Measurements from ENCODE around the gene ALOX12B.
"Not testable (repeated sequence)": the region's sequence is repeated elsewhere in the genome, so short reads cannot be mapped to it uniquely, and the experiment has no call there.

The ALOX12B gene

DNA sequence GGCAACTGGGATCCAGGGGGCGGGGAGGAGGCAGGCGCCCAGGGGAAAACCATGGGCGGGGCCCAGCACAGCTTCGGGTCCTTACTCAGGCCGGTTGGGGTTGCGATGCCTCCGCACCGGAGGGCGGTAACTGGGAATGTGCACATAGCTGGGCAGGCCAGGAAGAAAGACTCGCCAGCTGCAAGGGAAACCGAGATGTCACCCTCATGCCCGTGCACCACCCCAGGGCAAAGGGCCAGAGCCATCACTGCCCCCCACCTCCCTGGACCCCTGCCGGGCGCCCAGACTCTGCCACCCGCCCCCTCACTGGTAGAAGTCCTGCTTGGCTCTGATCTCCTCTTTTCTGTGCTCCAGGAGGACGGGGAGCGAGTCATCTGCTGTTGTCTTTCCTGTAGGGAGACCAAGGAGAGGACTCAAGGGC is 6.7 kb downstream of the ALOX12B start:
- ChIA-PET POLR2A (ENCODE audit: low non-redundant PET) (no interaction called here), CTCF (interaction anchor here (0.6 to 1.9 kb wide), 9 partner anchors 10 to 264 kb away, joined by 3 to 6 read pairs (median 3); no protein-coding TSS in a partner anchor)
- no peak overlapping the region for H3K27ac ChIP-seq
- TF ChIP-seq, protein P1, sequence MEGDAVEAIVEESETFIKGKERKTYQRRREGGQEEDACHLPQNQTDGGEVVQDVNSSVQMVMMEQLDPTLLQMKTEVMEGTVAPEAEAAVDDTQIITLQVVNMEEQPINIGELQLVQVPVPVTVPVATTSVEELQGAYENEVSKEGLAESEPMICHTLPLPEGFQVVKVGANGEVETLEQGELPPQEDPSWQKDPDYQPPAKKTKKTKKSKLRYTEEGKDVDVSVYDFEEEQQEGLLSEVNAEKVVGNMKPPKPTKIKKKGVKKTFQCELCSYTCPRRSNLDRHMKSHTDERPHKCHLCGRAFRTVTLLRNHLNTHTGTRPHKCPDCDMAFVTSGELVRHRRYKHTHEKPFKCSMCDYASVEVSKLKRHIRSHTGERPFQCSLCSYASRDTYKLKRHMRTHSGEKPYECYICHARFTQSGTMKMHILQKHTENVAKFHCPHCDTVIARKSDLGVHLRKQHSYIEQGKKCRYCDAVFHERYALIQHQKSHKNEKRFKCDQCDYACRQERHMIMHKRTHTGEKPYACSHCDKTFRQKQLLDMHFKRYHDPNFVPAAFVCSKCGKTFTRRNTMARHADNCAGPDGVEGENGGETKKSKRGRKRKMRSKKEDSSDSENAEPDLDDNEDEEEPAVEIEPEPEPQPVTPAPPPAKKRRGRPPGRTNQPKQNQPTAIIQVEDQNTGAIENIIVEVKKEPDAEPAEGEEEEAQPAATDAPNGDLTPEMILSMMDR (conservative IDR thresholded peaks at IDR 0.05; ENCODE audit: low read depth): no peak
- DNase-seq (ENCODE audit: low spot score): no peak

DNA sequence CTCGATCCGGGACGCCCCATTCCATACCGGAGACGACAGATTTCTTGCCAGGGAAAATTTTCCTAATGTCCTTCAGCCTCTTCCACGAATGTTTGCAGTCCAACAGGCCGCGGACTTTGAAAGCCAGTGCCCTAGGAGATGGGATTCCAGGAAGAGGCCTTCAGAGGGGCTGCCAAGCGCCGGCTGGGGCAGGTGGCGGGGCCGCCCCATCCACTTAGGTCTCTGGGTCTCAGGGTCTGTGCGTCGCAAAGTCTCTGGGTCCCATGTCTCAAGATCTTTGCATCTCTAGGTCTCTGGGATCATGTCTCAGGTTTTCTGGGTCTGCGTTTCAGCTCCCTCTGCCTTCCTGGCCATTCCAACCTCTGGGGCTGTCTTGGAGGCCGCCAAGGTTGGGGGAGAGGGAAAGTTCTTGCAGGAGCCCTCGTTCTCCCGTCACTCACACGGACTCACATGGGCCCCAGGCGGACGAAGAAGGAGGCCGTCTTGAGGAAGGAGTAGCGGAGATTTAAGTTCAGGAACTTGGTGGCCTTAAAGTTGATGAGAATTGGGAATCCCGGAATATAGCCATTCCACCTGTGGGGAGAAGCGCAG is 7.2 kb downstream of the ALOX12B start:
- no peak for DNase-seq (ENCODE audit: low spot score)
- ChIA-PET CTCF (interaction anchor here (0.6 to 1.9 kb wide), 10 partner anchors 11 to 264 kb away, joined by 3 to 6 read pairs (median 3); no protein-coding TSS in a partner anchor), POLR2A (ENCODE audit: low non-redundant PET) (no interaction called here)
- no peak overlapping the region for H3K27ac ChIP-seq
- TF ChIP-seq, protein P1 (conservative IDR thresholded peaks at IDR 0.05; ENCODE audit: low read depth): peak; percentile 37; the same call in 1 of the 2 replicates

DNA sequence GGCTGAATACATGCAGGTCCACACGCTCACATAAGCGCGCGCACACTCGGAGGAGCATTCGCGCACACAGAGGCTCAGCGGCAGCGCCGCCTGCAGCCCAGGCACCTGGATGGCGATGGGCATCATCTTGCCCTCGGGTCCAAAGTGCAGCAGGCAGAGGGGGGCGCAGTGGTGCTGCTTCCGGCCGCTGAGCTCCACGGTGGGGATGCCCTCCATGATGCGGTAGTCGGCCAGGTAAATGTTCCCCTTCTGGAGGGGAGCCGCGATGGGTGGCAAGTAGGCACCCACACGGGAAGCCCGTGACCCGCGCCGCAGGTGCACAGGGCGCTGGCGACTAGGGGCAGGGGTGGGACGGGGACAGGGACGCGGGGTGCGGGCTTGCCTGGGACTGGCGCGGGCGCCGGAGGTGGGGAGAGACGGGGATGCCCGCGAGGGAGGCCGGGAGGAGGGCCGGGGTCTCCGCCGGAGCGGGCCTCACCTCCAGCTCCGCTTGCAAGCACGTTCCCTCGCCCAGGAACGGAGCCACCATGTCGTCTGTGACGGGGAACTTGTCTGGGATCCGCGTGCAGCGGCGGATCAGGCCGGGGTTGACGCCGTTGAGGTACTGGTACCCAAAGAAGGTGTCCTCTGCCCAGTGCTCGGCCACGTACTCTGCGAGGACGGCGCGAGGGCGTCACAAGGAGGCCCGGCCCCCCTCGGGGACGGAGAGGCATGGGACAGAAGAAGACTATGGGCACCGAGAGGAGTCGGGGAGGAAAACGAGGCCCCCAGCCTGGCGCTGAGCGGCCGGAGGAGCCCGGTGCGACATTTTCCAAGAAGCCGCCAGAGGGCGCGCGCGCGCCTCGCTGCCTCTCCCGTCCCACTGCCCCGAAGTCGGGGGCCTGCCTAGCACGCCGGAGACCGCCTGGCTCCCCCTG is 8.0 kb downstream of the ALOX12B start:
- H3K27ac ChIP-seq: peak overlapping the region; percentile 55; the same call in 1 of the 2 replicates
- TF ChIP-seq, protein P1 (conservative IDR thresholded peaks at IDR 0.05; ENCODE audit: low read depth): peak; percentile 93
- CTCF ChIA-PET: interaction anchor here (0.5 to 1.9 kb wide), 19 partner anchors 10 to 690 kb away, joined by 3 to 6 read pairs (median 3); no protein-coding TSS in a partner anchor
- DNase-seq (ENCODE audit: low spot score): peak; percentile 69
- POLR2A ChIA-PET (ENCODE audit: low non-redundant PET): no interaction called here

DNA sequence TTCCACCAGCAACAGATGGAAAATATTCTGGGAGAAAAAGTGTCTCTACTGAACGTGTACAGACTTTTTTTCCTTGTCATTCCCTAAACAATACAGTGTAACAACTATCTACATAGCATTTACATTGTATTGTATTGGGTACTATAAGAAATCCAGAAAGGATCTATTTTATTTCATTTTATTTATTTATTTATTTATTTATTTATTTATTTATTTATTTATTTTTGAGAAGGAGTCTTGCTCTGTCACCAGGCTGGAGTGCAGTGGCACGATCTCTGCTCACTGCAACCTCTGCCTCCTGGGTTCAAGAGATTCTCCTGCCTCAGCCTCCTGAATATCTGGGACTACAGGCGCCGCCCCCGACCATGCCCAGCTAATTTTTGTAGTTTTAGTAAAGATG is 9.6 kb downstream of the ALOX12B start:
- CTCF ChIA-PET: interaction anchor here (0.8 to 0.9 kb wide), 2 partner anchors 17 to 32 kb away, joined by 3 read pairs; no protein-coding TSS in a partner anchor
- H3K27ac ChIP-seq; DNase-seq (ENCODE audit: low spot score); POLR2A ChIA-PET (ENCODE audit: low non-redundant PET): not testable (repeated sequence)

DNA sequence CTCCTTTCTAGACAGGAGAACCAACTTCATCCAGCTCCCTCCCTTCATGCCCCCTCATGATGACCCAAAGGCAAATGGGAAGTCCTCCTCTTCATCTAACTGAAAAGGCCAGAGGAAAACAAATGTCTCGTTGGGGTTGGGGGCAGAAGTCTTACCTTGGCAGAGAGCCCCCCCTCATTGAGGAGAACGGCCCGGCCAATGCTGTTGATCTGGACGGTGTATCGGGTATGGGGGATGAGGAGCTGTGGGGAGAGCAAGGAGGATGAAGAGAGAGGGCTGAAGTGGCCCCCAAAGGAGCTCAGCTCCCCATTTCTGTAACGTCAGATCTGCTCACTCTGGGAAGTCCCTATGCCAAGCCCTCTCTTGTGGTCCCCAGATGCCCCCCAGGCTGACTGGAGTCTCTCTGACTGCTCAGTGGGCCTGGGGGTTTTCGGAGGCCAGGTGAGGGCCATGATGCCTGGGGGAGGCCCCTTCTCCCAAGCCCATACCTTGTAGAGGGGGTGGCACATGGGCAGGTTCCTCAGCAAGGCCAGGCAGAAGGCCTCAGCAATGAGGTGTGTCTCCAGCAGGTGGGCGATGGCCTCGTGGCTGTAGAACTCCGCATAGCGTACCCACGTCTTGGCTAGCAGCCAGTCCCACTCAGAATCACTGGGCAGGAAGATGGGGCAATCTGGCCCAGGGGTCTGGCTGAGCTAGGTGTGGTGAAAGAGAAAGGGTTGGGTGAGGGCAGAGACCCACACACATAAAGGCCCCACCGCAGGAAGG is 10.8 kb downstream of the ALOX12B start:
- TF ChIP-seq, protein P1 (conservative IDR thresholded peaks at IDR 0.05; ENCODE audit: low read depth): no peak
- H3K27ac ChIP-seq: no peak overlapping the region
- no peak for DNase-seq (ENCODE audit: low spot score)
- ChIA-PET CTCF (interaction anchor here (0.9 kb wide), 1 partner anchor 16 kb away, joined by 3 read pairs; no protein-coding TSS in a partner anchor), POLR2A (ENCODE audit: low non-redundant PET) (no interaction called here)

DNA sequence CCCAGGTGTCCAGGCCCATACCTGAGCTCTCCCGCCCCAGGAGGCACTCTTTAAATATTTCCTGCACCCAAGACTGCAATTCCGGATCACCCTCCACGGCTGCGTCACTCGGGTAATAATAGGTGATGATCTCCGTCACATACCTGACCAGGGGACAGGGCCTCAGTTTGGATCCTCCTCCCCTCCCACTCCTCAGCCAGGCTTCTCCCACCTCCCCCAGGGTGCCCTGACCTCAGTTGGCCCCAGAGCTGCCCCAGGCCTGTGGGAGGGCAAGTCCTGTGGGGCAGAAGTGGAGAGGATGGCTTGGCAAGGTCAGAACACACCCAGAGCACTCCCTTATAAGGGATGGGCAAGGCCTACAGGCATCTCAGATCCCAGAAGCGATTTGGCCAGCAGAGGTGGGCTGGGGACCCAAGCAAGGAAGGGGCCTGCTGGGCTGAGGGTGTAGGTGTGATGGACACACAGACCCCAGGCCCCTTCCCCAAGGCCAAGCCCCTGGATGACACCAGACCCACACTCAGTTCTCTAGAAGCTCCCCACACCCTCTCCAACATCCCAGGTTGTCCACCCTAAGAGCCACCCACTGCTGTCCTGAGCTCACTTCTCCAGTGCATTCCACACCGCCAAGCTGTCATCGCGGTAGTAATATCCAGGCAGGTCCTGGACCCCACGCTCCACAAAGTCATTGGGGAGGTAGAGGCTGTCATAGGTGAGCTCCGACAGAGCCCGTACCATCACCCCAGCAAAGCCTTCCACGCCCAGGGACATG is 11.8 kb downstream of the ALOX12B start:
- TF ChIP-seq, protein P1 (conservative IDR thresholded peaks at IDR 0.05; ENCODE audit: low read depth): no peak
- H3K27ac ChIP-seq: no peak overlapping the region
- POLR2A ChIA-PET (ENCODE audit: low non-redundant PET): no interaction called here
- DNase-seq (ENCODE audit: low spot score): no peak
- CTCF ChIA-PET: interaction anchor here (0.8 to 2.8 kb wide), 3 partner anchors 35 to 162 kb away, joined by 4 to 48 read pairs (median 16); partner anchors contain the start of gene ALOXE3

All from RWPE1 (cell line).